Prostate gland (tissue), 2 donors: Measurements from ENCODE around the gene DMRTB1. TPM values are rescaled to one million over a fixed set of nuclear protein-coding genes. Genes with fewer than 3 reads are reported as not detected.

ENCODE experiments used
- DNase-seq: peaks from one replicate; pipeline ENCODE4 v3.0.0-alpha.2; 2019; ENCODE audit warnings: low spot score
- H3K27ac ChIP-seq, 2 donors: fragments of 200-600 bp; sonication (generic); 2 replicates each; pipeline ENCODE4 v1.5.1; 2017 to 2019
- H3K27me3 ChIP-seq: fragments of 200-600 bp; sonication (generic); replicated peaks from 2 replicates; pipeline ENCODE4 v1.5.1; 2019; ENCODE audit not compliant: insufficient read depth
- H3K36me3 ChIP-seq, 2 donors: fragments of 200-600 bp; sonication (generic); 1 replicate in 1 of 2; 2 replicates in 1 of 2; pipeline versions ENCODE4 v1.5.1 to v1.8.1; 2017 to 2019
- H3K4me1 ChIP-seq: fragments of 200-600 bp; sonication (generic); replicated peaks from 2 replicates; pipeline ENCODE4 v1.5.1; 2019
- H3K4me3 ChIP-seq, 2 donors: fragments of 200-600 bp; sonication (generic); 2 replicates each; pipeline ENCODE4 v1.5.1; 2017 to 2019
- H3K9me3 ChIP-seq: fragments of 200-600 bp; sonication (generic); 2 replicates; pipeline ENCODE4 v1.5.1; 2017
- CTCF ChIP-seq, 4 experiments: fragments of 200-600 bp in 2 of 4; fragments of 450-650 bp in 2 of 4; sonication (generic) in 2 of 4; IDR thresholded peaks; 1 replicate in 3 of 4; 2 replicates in 1 of 4; pipeline ENCODE4 v1.5.1; 2016 to 2019; ENCODE audit warnings: antibody characterized with exemption in 4 of 4, mild to moderate bottlenecking in 2 of 4, moderate library complexity in 2 of 4
- POLR2A ChIP-seq: fragments of 450-650 bp; IDR thresholded peaks from one replicate; pipeline ENCODE4 v1.6.1; 2016; ENCODE audit warnings: antibody characterized with exemption, mild to moderate bottlenecking
- POLR2AphosphoS5 ChIP-seq: sonication (generic); formaldehyde crosslinking; IDR thresholded peaks from one replicate; pipeline ENCODE4 v1.6.1; 2017; ENCODE audit warnings: antibody characterized with exemption
- WGBS: methylation state at CpG from one replicate; pipeline ENCODE4 v1.1.5; 2018; 5-methylcytosine and 5-hydroxymethylcytosine counted together
- intact Hi-C: fragments of 100-400 bp; cut with DNase I; formaldehyde crosslinking; loops from one replicate; pipeline ENCODE4 v1.14.2; 2022
- total RNA-seq, 2 donors: library from RNA; depleted of rRNA; stranded (reverse); fragments of >200 nt; gene quantifications; one replicate each; pipeline ENCODE4 v1.1.0, GENCODE V29; 2016

The DMRTB1 gene
- total RNA-seq, 2 donors from 2014 or later = 14.3 TPM; not detected in 1

- intact Hi-C loops = no loop called here
Measured at GRCh38 chr1:53508056-53508990, 49.1 kb downstream of the DMRTB1 start.

DNA sequence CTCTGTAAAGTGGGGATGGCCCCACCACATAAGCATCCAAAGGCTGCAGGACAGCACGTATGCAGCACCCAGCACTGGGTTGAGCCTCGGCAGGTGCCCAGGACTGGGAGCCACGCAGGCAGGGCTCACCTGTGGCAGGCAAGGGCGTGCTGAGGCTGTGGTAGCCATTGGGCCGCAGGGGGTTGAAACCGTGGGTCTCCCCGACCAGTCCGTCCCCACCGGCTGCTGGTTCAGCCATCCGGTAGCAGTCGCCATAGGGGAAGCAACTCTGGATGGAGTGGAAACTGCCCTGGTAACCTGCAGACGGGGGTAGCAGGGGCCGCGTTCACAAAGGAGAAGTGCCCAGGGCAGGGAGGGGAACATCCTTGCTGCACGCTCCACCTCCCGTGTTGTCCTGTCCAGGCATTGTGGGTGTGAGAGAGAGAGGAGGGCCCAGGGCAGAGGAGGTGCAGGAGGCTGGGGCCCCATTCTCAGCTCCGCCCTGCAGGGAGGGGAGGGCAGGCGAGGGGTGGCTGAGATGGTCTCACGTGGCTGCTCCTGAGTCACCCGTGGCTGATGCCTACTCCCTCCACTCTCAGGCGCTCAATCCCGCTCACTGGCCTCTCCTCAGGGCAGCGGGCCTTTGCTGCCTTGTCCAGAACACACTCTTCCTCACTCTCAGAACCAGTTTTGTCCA, 49.9 kb downstream of the DMRTB1 start:
- H3K27ac ChIP-seq = peak overlapping the region; percentile 18 to 21
- no peaks in the 10 kb centered on the region for H3K36me3 ChIP-seq
- TF ChIP-seq POLR2AphosphoS5 (peak; percentile 8), CTCF (IDR thresholded peaks at IDR 0.05) (no peak)
- WGBS = 80% methylated on average over 21 of the region's 23 CpGs
- no peak overlapping the region for H3K4me3 ChIP-seq
- H3K9me3 ChIP-seq = no peaks in the 10 kb centered on the region
- no peak for DNase-seq
- intact Hi-C loops = no loop called here
- H3K4me1 ChIP-seq = peaks cover 19% of the 10 kb centered on the region
- H3K27me3 ChIP-seq = no peaks in the 10 kb centered on the region

More at GRCh38 chr1:53508056-53508990, 49.1 kb downstream of the DMRTB1 start:
- no peaks in the 10 kb centered on the region for H3K36me3 ChIP-seq
- no peaks in the 10 kb centered on the region for H3K27me3 ChIP-seq
- H3K4me1 ChIP-seq = peaks cover 19% of the 10 kb centered on the region
- no peaks in the 10 kb centered on the region for H3K9me3 ChIP-seq
- no peak for DNase-seq
- 76% methylated on average over 22 of the region's 22 CpGs for WGBS
- no peak overlapping the region for H3K4me3 ChIP-seq
- H3K27ac ChIP-seq = no peak overlapping the region
- TF ChIP-seq POLR2AphosphoS5 (no peak), POLR2A (no peak), CTCF (IDR thresholded peaks at IDR 0.05) (no peak)

DNA sequence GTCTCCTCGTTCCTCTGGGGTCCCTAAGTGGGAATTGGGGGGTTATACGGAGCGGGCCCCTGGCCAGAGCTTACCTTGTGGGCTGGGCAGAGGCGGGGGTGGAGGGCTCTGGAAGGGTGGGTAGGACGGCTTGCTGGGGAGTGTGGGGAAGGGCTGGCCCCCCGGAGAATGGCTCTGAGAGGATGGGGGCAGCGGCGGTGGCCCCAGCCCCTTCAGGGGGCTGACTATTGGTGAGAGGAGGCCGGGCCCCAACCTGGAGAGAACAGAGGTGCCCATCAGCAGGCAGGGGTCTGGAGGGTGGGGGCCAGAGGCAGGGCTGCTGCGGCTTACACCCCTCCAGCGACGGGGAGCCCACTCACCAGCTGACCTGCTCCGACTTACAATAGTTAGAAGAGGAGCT, 50.6 kb downstream of the DMRTB1 start:
- Histone ChIP-seq H3K27ac (peak overlapping the region; percentile 18 to 21), H3K9me3 (no peaks in the 10 kb centered on the region), H3K4me1 (peaks cover 19% of the 10 kb centered on the region), H3K36me3 (no peaks in the 10 kb centered on the region), H3K27me3 (no peaks in the 10 kb centered on the region), H3K4me3 (no peak overlapping the region)
- 93% methylated on average over 13 of the region's 13 CpGs for WGBS
- DNase-seq = no peak
- TF ChIP-seq POLR2AphosphoS5 = no peak
- intact Hi-C loops = no loop called here

GRCh38 chr1:53510215-53510614, 51.0 kb downstream of the DMRTB1 start:
- Histone ChIP-seq H3K27me3 (no peaks in the 10 kb centered on the region), H3K36me3 (no peaks in the 10 kb centered on the region), H3K4me3 (no peak overlapping the region), H3K27ac (peak overlapping the region in 1 of 2 donors; percentile 74), H3K4me1 (peaks cover 19% of the 10 kb centered on the region), H3K9me3 (no peaks in the 10 kb centered on the region)
- 96% methylated on average over 7 of the region's 7 CpGs for WGBS
- TF ChIP-seq CTCF (IDR thresholded peaks at IDR 0.05) (no peak), POLR2AphosphoS5 (no peak)
- no peak for DNase-seq
- intact Hi-C loops = no loop called here

DNA sequence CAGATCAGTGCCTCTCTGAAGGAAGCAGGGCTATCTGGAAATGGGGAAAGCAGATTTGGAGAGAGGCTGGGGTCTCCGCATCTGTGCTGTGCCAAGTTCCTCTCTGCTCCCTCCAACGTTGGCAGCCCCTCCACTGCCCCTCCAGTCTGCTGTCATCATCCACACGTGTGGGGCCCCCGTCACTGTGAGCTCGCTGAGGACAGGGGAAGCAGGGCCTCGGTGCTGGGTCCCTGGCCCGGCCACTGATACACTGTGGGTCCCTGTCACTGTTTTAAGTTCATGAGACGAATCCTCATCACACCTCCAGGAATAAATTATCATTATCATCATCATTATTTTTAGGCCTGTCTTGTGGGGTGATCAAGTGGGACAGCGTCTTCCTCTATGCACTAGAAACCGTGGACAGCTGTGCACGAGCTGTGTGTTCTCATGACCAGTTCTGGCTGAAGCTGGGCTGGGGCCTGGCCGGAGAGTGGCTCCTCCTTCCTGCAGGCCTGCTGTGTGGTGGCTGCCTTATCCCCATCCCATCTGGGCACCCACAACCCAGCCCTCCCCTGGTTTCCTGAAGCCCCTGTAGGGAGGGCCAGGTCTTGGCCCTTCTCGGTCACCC, 52.2 kb downstream of the DMRTB1 start:
- Histone ChIP-seq H3K9me3 (no peaks in the 10 kb centered on the region), H3K27me3 (no peaks in the 10 kb centered on the region), H3K27ac (peak overlapping the region; percentile 74 to 76), H3K36me3 (no peaks in the 10 kb centered on the region), H3K4me1 (peaks cover 19% of the 10 kb centered on the region), H3K4me3 (no peak overlapping the region)
- TF ChIP-seq POLR2A (no peak), CTCF (IDR thresholded peaks at IDR 0.05) (no peak), POLR2AphosphoS5 (no peak)
- 70% methylated on average over 13 of the region's 13 CpGs for WGBS
- no peak for DNase-seq
- intact Hi-C loops = no loop called here
